SK-N-SH treated with all-trans-retinoic acid at 6 μM for 48 hours (cell line): Measurements from ENCODE around the gene PMEL.

ENCODE experiments used
- RARB ChIP-seq: fragments of 250-450 bp; sonication (Bioruptor Pico); IDR thresholded peaks from 2 replicates; pipeline ENCODE4 v1.8.0; 2021; ENCODE audit warnings: mild to moderate bottlenecking, moderate library complexity
- ZFP3 ChIP-seq: fragments of 250-450 bp; sonication (Bioruptor Pico); IDR thresholded peaks from 2 replicates; pipeline ENCODE4 v1.5.0; 2020; ENCODE audit warnings: mild to moderate bottlenecking, moderate library complexity
- TF ChIP-seq, protein P1 (sequence below): fragments of 250-450 bp; sonication (Bioruptor Pico); IDR thresholded peaks from 2 replicates; pipeline ENCODE4 v1.8.0; 2020; ENCODE audit warnings: mild to moderate bottlenecking, moderate library complexity, borderline replicate concordance

GRCh38 chr12:55984861-55985260 lies 19.0 kb upstream of the PMEL start:
- TF ChIP-seq ZFP3 = no peak
- no peak for TF ChIP-seq RARB (CRISPR knock-in tag)
- TF ChIP-seq, protein P1, sequence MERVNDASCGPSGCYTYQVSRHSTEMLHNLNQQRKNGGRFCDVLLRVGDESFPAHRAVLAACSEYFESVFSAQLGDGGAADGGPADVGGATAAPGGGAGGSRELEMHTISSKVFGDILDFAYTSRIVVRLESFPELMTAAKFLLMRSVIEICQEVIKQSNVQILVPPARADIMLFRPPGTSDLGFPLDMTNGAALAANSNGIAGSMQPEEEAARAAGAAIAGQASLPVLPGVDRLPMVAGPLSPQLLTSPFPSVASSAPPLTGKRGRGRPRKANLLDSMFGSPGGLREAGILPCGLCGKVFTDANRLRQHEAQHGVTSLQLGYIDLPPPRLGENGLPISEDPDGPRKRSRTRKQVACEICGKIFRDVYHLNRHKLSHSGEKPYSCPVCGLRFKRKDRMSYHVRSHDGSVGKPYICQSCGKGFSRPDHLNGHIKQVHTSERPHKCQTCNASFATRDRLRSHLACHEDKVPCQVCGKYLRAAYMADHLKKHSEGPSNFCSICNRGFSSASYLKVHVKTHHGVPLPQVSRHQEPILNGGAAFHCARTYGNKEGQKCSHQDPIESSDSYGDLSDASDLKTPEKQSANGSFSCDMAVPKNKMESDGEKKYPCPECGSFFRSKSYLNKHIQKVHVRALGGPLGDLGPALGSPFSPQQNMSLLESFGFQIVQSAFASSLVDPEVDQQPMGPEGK (CRISPR knock-in tag) = no peak
